MG63 (cell line): ENCODE data around the gene RASL10A. TPM values are rescaled to one million over a fixed set of nuclear protein-coding genes. Genes with fewer than 3 reads are reported as not detected.
"Not testable (repeated sequence)": the region's sequence is repeated elsewhere in the genome, so short reads cannot be mapped to it uniquely, and the experiment has no call there.

Experiments used
- DNase-seq: peaks from one replicate; pipeline ENCODE4 v3.0.0-alpha.2; 2020
- H3K27me3 ChIP-seq: fragments of 250-450 bp; sonication (Bioruptor Pico); 2 replicates; pipeline ENCODE4 v1.5.1; 2020; ENCODE audit warnings: mild to moderate bottlenecking, moderate library complexity
- H3K36me3 ChIP-seq: fragments of 250-450 bp; sonication (Bioruptor Pico); 2 replicates; pipeline ENCODE4 v1.5.1; 2020; ENCODE audit warnings: mild to moderate bottlenecking, moderate library complexity
- H3K4me3 ChIP-seq: fragments of 250-450 bp; sonication (Bioruptor Pico); 2 replicates; pipeline ENCODE4 v1.5.1; 2020; ENCODE audit warnings: mild to moderate bottlenecking, moderate library complexity
- H3K9me3 ChIP-seq: fragments of 250-450 bp; sonication (Bioruptor Pico); 2 replicates; pipeline ENCODE4 v1.5.1; 2020; ENCODE audit warnings: mild to moderate bottlenecking, moderate library complexity
- total RNA-seq: library from RNA; depleted of rRNA; stranded (reverse); fragments of >200 nt; shearing (Covaris generic); gene quantifications from 2 replicates; pipeline ENCODE4 v1.2.3, GENCODE V29; 2014; ENCODE audit warnings: low replicate concordance; rRNA removed

Gene RASL10A, protein sequence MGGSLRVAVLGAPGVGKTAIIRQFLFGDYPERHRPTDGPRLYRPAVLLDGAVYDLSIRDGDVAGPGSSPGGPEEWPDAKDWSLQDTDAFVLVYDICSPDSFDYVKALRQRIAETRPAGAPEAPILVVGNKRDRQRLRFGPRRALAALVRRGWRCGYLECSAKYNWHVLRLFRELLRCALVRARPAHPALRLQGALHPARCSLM
- total RNA-seq, result not detected in 2 replicates

DNA sequence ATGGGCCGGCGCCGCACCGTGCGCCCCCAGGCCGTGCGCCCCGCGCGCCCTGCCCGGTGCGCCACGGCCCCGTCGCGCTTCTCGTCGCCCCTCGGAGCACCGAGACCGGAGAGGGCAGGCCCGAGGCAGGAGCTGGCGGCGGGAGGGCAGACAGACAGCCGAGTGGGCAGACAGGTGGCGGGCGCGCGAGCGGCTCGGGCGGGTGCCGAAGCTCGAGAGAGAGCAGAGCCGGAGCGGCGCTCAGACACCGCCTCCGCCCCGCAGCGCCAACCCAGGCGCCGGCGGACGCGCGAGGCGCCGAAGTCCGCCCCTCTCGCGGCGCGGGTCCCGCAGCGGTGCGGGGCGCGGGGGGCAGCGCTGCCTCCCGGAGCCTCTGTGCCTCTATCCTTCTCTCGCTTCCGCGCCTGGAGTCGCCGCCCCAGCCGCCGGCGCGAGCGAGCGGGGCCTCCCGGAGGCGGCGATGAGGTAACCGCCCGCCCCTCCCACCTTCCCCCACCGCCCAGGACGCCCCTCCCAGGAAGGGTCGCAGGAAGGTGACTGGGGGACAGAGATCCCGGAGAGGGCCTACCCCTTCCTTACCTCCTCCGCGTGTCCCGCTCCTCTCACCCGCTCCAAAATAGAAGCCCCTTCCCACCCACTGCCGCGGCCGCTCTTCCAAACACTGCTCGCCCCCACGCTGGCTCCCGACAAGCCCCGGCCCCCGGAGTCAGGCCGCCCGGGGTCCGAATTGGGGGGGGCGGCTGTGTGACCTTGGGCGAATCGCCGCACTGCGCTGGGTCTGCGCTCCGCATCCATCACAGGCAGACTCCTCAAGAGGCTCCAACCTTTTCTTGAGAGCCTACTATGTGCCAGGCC is at the start of gene RASL10A:
Gene RASL10A (minus strand): TSS at position 412 of the 855 bp plus-strand sequence. CDS start 451 bp downstream, outside the sequence.
- peaks cover 11% of the 10 kb centered on the region for H3K36me3 ChIP-seq
- H3K9me3 ChIP-seq, result no peaks in the 10 kb centered on the region
- no peak for DNase-seq
- H3K27me3 ChIP-seq, result peaks cover 5% of the 10 kb centered on the region; the same call in 1 of the 2 replicates
- H3K4me3 ChIP-seq, result no peak within 1 kb of the TSS

- peak; percentile 40 for DNase-seq
- Histone ChIP-seq H3K9me3 (no peaks in the 10 kb centered on the region), H3K4me3 (no peak overlapping the region), H3K27me3 (no peaks in the 10 kb centered on the region), H3K36me3 (peaks cover 25% of the 10 kb centered on the region)
Observed at GRCh38 chr22:29359469-29359868, 44.0 kb upstream of the RASL10A start.

DNA sequence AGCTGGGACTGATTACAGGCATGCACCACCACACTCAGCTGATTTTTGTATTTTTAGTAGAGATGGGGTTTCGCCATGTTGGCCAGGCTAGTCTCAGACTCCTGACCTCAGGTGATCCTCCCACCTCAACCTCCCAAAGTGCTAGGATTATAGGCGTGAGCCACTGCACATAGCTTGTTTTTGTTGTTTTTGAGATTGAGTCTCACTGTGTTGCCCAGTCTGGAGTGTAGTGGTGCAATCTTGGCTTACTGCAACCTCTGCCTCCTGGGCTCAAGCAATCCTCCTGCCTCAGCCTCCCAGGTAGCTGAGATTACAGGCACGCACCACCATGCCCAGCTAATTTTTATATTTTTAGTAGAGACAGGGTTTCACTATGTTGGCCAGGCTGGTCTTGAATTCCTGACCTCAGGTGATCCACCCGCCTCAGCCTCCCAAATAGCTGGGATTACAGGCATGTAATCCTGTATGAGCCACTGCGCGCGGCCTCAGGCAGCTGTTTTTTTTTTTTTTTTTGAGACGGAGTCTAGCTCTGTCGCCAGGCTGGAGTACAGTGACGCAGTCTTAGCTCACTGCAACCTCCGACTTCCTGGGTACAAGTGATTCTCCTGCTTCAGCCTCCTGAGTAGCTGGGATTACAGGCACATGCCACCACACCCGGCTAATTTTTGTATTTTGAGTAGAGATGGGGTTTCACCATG is 41.8 kb upstream of the RASL10A start:
- not testable (repeated sequence) for H3K27me3 ChIP-seq, H3K9me3 ChIP-seq, H3K4me3 ChIP-seq, DNase-seq
- H3K36me3 ChIP-seq, result peaks cover 28% of the 10 kb centered on the region

GRCh38 chr22:29353860-29354259 is 38.4 kb upstream of the RASL10A start:
- Histone ChIP-seq H3K27me3 (no peaks in the 10 kb centered on the region), H3K36me3 (peaks cover 31% of the 10 kb centered on the region), H3K9me3 (no peaks in the 10 kb centered on the region), H3K4me3 (no peak overlapping the region)
- no peak for DNase-seq

GRCh38 chr22:29353286-29353685 is 37.8 kb upstream of the RASL10A start:
- DNase-seq, result no peak
- Histone ChIP-seq H3K27me3 (no peaks in the 10 kb centered on the region), H3K36me3 (peaks cover 25% of the 10 kb centered on the region), H3K4me3 (no peak overlapping the region), H3K9me3 (no peaks in the 10 kb centered on the region)

DNA sequence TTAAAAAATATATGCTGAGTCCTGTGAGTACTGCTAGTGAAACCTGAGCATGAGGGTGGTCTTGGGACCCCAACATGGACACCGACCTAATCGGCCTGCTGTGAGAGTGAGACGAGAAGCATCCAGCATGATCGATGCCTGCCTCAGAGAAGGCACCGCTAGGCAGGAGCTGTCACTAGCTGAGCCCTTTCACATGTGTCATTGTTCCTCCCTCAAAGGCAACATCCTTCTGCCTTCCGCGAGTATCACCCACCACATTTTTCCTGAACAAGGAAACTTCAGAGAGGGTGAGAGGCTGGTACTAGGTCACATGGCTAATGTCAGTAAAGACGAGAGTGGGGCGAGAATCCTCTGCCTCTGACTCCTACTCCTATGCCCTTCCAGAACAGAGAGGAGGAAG is 37.3 kb upstream of the RASL10A start:
- no peaks in the 10 kb centered on the region for H3K27me3 ChIP-seq
- H3K4me3 ChIP-seq, result no peak overlapping the region
- no peak for DNase-seq
- no peaks in the 10 kb centered on the region for H3K9me3 ChIP-seq
- H3K36me3 ChIP-seq, result peaks cover 24% of the 10 kb centered on the region

- Histone ChIP-seq H3K9me3 (no peaks in the 10 kb centered on the region), H3K36me3 (peaks cover 33% of the 10 kb centered on the region), H3K4me3 (no peak overlapping the region), H3K27me3 (no peaks in the 10 kb centered on the region)
- DNase-seq, result no peak
Observed at GRCh38 chr22:29351891-29352290, 36.4 kb upstream of the RASL10A start.

DNA sequence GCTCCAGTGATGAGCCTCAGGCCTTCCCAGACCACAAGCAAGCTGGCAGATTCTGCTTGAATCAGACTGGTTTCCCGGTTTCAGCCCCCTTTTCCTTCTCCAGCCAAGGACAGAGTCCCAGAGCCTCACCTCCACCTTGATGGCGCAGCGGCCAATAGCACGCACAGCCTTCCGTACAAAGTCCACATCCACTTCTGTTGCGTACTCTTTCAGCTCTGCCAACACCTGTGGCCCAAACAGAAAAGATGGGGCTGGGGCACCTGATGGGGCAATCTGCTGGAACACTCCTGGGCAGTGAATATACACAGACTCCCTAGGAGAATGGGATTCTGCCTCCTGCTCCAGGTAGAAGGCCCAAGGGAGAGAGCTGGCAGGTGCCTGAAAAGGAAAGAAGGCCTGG is 35.5 kb upstream of the RASL10A start:
- H3K9me3 ChIP-seq, result no peaks in the 10 kb centered on the region
- H3K4me3 ChIP-seq, result no peak overlapping the region
- no peak for DNase-seq
- no peaks in the 10 kb centered on the region for H3K27me3 ChIP-seq
- peaks cover 37% of the 10 kb centered on the region for H3K36me3 ChIP-seq

- Histone ChIP-seq H3K36me3 (peaks cover 37% of the 10 kb centered on the region), H3K4me3 (no peak overlapping the region), H3K9me3 (no peaks in the 10 kb centered on the region), H3K27me3 (no peaks in the 10 kb centered on the region)
- no peak for DNase-seq
Observed at GRCh38 chr22:29348956-29349355, 33.5 kb upstream of the RASL10A start.

GRCh38 chr22:29348041-29348440 is 32.5 kb upstream of the RASL10A start:
- Histone ChIP-seq H3K4me3 (no peak overlapping the region), H3K27me3 (no peaks in the 10 kb centered on the region), H3K9me3 (no peaks in the 10 kb centered on the region), H3K36me3 (peaks cover 44% of the 10 kb centered on the region)
- DNase-seq, result no peak

DNA sequence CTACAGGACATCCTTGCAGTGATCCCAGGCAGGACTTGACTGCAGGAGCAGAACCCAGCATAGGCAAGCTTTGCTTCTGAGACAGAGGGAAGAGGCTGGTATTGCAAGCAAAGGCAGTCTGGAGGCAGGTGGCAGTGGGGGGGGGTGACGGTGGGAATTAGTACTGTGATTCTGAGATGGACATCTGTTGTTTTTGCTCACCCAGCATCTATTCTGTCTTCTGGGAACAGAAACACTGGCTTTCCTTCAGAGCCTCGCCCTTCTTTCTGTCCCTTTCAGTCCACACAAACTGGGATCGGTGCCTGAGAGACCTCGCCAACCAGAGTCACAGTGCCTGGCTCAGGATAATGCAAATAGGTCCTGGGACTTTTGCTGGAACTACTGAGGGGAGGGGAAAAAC is 31.2 kb upstream of the RASL10A start:
- Histone ChIP-seq H3K36me3 (peaks cover 48% of the 10 kb centered on the region), H3K4me3 (no peak overlapping the region), H3K27me3 (no peaks in the 10 kb centered on the region), H3K9me3 (no peaks in the 10 kb centered on the region)
- DNase-seq, result no peak

- no peak for DNase-seq
- H3K27me3 ChIP-seq, result no peaks in the 10 kb centered on the region
- H3K9me3 ChIP-seq, result no peaks in the 10 kb centered on the region
- H3K36me3 ChIP-seq, result peaks cover 52% of the 10 kb centered on the region
- H3K4me3 ChIP-seq, result no peak overlapping the region
Observed at GRCh38 chr22:29345932-29346331, 30.4 kb upstream of the RASL10A start.

DNA sequence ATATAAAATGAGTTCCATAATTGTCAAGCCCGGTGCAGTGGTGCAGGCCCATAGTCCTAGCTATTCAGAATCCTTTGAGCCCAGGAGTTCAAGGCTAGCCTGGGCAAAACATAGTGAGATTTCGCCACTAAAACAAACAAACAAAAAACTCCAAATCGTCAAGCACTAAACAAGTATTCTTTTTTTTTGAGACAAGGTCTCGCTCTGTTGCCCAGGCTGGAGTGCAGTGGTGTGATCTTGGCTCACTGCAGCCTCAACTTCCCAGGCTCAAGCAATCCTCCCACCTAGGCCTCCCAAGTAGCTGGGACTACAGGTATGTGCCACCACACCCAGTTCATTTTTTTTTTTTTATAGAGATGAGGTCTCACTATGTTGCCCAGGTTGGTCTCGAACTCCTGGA is 29.4 kb upstream of the RASL10A start:
- peaks cover 55% of the 10 kb centered on the region for H3K36me3 ChIP-seq
- not testable (repeated sequence) for DNase-seq, H3K9me3 ChIP-seq, H3K27me3 ChIP-seq, H3K4me3 ChIP-seq

- H3K36me3 ChIP-seq, result peaks cover 59% of the 10 kb centered on the region
- no peaks in the 10 kb centered on the region for H3K27me3 ChIP-seq
- DNase-seq, result peak; percentile 93
- H3K9me3 ChIP-seq, result no peaks in the 10 kb centered on the region
- no peak overlapping the region for H3K4me3 ChIP-seq
Observed at GRCh38 chr22:29344137-29344536, 28.6 kb upstream of the RASL10A start.

DNA sequence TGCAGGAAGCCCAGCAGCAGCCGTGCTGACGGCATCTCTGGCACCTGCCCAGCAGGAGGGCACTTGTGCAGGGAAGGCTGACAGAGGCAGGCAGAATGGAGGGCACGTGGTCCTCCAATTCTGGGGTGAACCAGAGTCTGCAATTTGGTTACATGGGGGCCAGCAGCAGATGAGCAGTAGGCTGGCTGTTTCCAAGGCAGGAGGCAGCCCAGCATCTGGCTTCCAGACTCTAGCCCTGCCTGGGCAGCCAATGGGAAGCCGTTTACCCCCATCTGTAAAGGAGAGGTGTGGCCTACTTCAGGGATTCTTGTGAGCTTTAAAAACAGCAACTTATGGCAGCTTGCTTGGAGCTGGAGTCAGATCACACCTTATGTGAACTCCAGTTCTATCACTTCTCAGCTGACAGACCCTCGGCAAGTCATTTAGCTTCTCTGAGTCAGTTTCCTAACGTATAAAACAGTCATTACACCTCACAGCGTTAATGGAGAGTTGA is 27.9 kb upstream of the RASL10A start:
- H3K36me3 ChIP-seq, result peaks cover 59% of the 10 kb centered on the region
- no peaks in the 10 kb centered on the region for H3K9me3 ChIP-seq
- no peak for DNase-seq
- H3K4me3 ChIP-seq, result no peak overlapping the region
- no peaks in the 10 kb centered on the region for H3K27me3 ChIP-seq

DNA sequence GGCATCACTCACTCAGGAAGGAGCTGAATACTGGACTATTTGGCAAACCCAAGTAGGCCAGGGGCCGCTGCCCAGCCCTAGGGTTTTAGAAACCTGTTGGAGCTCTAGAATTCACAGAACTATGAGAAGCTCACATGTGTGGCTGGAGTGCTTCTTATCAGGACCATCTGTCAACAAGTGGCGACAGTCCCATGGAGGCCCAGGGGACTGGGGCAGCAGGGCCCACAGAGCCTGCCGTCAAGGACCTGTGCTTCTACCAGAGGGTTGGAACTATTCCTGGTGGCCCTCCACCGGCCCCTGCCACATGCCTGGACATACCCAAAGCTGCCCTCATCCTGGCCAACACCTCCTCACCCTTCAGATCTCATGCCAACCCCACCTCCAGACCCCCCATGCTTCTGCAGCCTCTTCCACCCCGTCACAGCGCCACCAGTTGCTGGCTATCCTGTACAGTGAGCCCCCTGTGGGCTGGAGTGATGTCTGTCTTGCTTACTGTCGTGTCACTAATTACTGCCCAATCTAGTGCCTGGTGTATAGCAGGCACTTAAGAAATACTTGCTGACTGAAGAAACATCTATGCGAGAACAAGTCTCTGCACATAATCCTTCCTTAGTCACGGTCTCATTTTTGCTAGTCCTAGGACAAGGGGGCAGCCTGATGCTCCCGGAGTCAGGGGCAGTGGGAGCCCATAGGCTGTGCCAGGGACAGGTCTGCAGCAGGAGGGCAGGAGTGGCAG is 27.2 kb upstream of the RASL10A start:
- DNase-seq, result no peak
- Histone ChIP-seq H3K36me3 (peaks cover 54% of the 10 kb centered on the region), H3K9me3 (no peaks in the 10 kb centered on the region), H3K27me3 (no peaks in the 10 kb centered on the region), H3K4me3 (no peak overlapping the region)
